Cardiac septum (tissue), 1 donor: ENCODE measurements around the gene DEPP1. TPM values are rescaled to one million over a fixed set of nuclear protein-coding genes. Genes with fewer than 3 reads are reported as not detected.
A peak's percentile ranks its signal among the peaks of the same experiment; 100 is the strongest.

Experiments used
- DNase-seq: peaks from one replicate; pipeline ENCODE4 v3.0.0-alpha.2; 2020; ENCODE audit warnings: low spot score
- intact Hi-C: fragments of 100-400 bp; cut with DNase I; formaldehyde crosslinking; loops from one replicate; pipeline ENCODE4 v1.14.0; 2022
- total RNA-seq: library from RNA; stranded (reverse); fragmentation: NEBNext Ultra II Directional; extraction: Animal tissue kit (Norgen Biotek cat#: 25700); gene quantifications from one replicate; pipeline ENCODE4 v1.2.1, GENCODE V29; 2021
- donor health status: DM: no; HTN: no; CAD: no.

Gene DEPP1
- total RNA-seq, 1 donor from 2014 or later = 45.5 TPM

- intact Hi-C loops = loop anchor here (5.0 kb wide), 1 partner anchor 1858 kb away; the partner anchor contains the start of gene CSGALNACT2
- no peak for DNase-seq
Observed at GRCh38 chr10:44995581-44995913, 16.9 kb upstream of the DEPP1 start.

- DNase-seq = no peak
- intact Hi-C loops = loop anchor here (5.0 kb wide), 2 partner anchors 63 to 1858 kb away; partner anchors contain the start of gene CSGALNACT2
Observed at GRCh38 chr10:44994752-44995530, 16.3 kb upstream of the DEPP1 start.

- DNase-seq = no peak
- intact Hi-C loops = loop anchor here (5.0 kb wide), 1 partner anchor 62 kb away; no protein-coding TSS in a partner anchor
Observed at GRCh38 chr10:44993922-44994751, 15.5 kb upstream of the DEPP1 start.

GRCh38 chr10:44993226-44993921 is 14.8 kb upstream of the DEPP1 start:
- DNase-seq = no peak
- intact Hi-C loops = loop anchor here (5.0 kb wide), 1 partner anchor 61 kb away; no protein-coding TSS in a partner anchor

GRCh38 chr10:44992732-44993225 is 14.2 kb upstream of the DEPP1 start:
- intact Hi-C loops = loop anchor here (5.0 kb wide), 1 partner anchor 60 kb away; no protein-coding TSS in a partner anchor

GRCh38 chr10:44992070-44992731 is 13.6 kb upstream of the DEPP1 start:
- intact Hi-C loops = loop anchor here (5.0 kb wide), 1 partner anchor 60 kb away; no protein-coding TSS in a partner anchor
- no peak for DNase-seq

More at GRCh38 chr10:44992732-44993225, 14.2 kb upstream of the DEPP1 start:
- no peak for DNase-seq

GRCh38 chr10:44991571-44991970 is 13.0 kb upstream of the DEPP1 start:
- DNase-seq = no peak
- intact Hi-C loops = loop anchor here (5.0 kb wide), 1 partner anchor 59 kb away; no protein-coding TSS in a partner anchor

GRCh38 chr10:44990965-44991364 is 12.4 kb upstream of the DEPP1 start:
- DNase-seq = no peak
- intact Hi-C loops = loop anchor here (5.0 kb wide), 1 partner anchor 59 kb away; no protein-coding TSS in a partner anchor

GRCh38 chr10:44990302-44990655 is 11.7 kb upstream of the DEPP1 start:
- intact Hi-C loops = loop anchor here (5.0 kb wide), 1 partner anchor 58 kb away; no protein-coding TSS in a partner anchor
- no peak for DNase-seq

GRCh38 chr10:44989597-44990301 is 11.1 kb upstream of the DEPP1 start:
- no peak for DNase-seq
- intact Hi-C loops = loop anchor here (5.0 kb wide), 1 partner anchor 57 kb away; no protein-coding TSS in a partner anchor

GRCh38 chr10:44988957-44989585 is 10.5 kb upstream of the DEPP1 start:
- intact Hi-C loops = no loop called here
- no peak for DNase-seq

- DNase-seq = no peak
- intact Hi-C loops = no loop called here
Observed at GRCh38 chr10:44986670-44987069, 8.1 kb upstream of the DEPP1 start.

GRCh38 chr10:44986179-44986578 is 7.6 kb upstream of the DEPP1 start:
- intact Hi-C loops = no loop called here
- no peak for DNase-seq

GRCh38 chr10:44985175-44985681 is 6.6 kb upstream of the DEPP1 start:
- intact Hi-C loops = no loop called here
- no peak for DNase-seq

GRCh38 chr10:44984671-44985101 is 6.1 kb upstream of the DEPP1 start:
- intact Hi-C loops = no loop called here
- DNase-seq = no peak

- intact Hi-C loops = no loop called here
- no peak for DNase-seq
Observed at GRCh38 chr10:44983895-44984278, 5.3 kb upstream of the DEPP1 start.

GRCh38 chr10:44983066-44983894 is 4.7 kb upstream of the DEPP1 start:
- intact Hi-C loops = no loop called here
- DNase-seq = peak; percentile 69
